T-helper 17 cell (primary cell): Measurements from ENCODE around the gene AQP11. TPM values are rescaled to one million over a fixed set of nuclear protein-coding genes. Genes with fewer than 3 reads are reported as not detected.

Experiments used
- ATAC-seq: fragments of 150-1000 bp; cut with Tn5 transposase; 2 replicates; pipeline ENCODE4 v1.10.0; 2021; ENCODE audit warnings: mild to moderate bottlenecking, moderate library complexity
- DNase-seq, 3 donors: peaks; one replicate each; pipeline versions ENCODE4 v3.0.0 to v3.0.0-alpha.2; 2020 to 2021
- H3K9me3 ChIP-seq: one replicate; pipeline ENCODE4 v1.7.0; 2013; ENCODE audit warnings: low read length, mild to moderate bottlenecking; ENCODE audit not compliant: control insufficient read depth, poor library complexity, severe bottlenecking
- H3K27ac Mint-ChIP-seq: one replicate; pipeline ENCODE4 v1.8.0; 2022; ENCODE audit warnings: mild to moderate bottlenecking, moderate library complexity, mixed read lengths
- H3K27me3 Mint-ChIP-seq: one replicate; pipeline ENCODE4 v1.8.0; 2022; ENCODE audit warnings: mixed read lengths
- H3K36me3 Mint-ChIP-seq: one replicate; pipeline ENCODE4 v1.8.0; 2022; ENCODE audit warnings: low read depth, mixed read lengths
- H3K4me1 Mint-ChIP-seq: one replicate; pipeline ENCODE4 v1.8.0; 2022; ENCODE audit warnings: mild to moderate bottlenecking, mixed read lengths
- H3K4me3 Mint-ChIP-seq: one replicate; pipeline ENCODE4 v1.8.0; 2022; ENCODE audit warnings: mild to moderate bottlenecking, moderate library complexity, mixed read lengths
- total RNA-seq, 4 donors: library from RNA in 2 of 4; stranded (reverse) in 2 of 4; gene quantifications; one replicate each; pipeline ENCODE4 v1.2.3 and lab custom pipeline; 2022 to 2026

Gene AQP11
- total RNA-seq, 2 donors from 2014 or later: 0.16 TPM; not detected in 1

DNA sequence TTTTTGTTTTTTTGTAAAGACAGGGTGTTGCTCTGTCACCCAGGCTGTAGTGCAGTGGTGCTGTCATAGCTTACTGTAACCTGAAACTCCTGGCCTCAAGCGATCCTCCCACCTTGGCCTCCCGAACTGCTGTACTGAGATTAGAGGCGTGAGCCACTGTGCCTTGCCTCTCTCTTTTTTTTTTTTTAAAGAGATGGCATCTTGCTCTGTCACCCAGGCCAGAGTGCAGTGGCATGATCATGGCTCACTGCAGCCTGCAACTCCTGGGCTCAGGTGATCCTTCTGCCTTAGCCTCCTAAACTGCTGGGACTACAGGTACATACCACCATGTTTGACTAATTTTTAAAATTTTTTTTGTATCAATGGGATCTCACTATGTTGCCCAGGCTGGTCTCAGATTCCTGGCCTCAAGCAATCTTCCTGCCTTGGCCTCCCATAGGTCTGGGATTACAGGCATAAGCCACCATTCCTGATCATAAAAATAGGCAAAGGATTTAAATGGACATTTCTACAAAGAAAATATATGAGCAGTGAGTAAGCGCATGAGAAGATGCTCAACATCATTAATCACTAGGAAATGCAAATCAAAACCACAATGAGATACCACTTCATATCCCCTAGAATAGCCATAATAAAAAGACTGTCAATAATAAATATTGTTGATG is 65.1 kb downstream of the AQP11 start:
- Mint-ChIP-seq H3K4me1 (peaks cover 2% of the 10 kb centered on the region), H3K4me3 (no peak overlapping the region), H3K27ac (no peak overlapping the region), H3K27me3 (peaks cover 6% of the 10 kb centered on the region), H3K36me3 (no peaks in the 10 kb centered on the region)
- no peaks in the 10 kb centered on the region for H3K9me3 ChIP-seq
- no peak for ATAC-seq
- DNase-seq: no peak

DNA sequence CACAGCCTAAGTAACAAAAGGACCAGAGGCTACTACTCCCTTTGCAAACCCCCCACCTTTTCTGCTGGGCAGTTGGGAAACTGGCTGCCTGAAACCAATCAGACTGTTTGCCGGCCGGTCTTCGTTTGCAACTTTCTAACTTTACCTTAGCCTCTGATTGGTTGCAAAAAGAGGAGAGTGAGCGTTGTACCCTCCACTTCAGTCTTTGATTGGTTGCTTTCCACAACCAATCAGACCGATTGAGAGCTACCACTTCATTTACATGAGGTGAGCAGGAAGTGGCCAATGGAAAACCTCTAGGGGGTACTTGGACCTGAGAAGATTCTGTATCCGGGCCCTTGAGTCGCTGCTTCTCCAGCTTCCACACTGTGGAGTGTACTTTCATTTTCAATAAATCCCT is 66.6 kb downstream of the AQP11 start:
- DNase-seq: no peak
- no peaks in the 10 kb centered on the region for H3K36me3 Mint-ChIP-seq
- H3K4me1 Mint-ChIP-seq: no peaks in the 10 kb centered on the region
- no peak overlapping the region for H3K27ac Mint-ChIP-seq
- H3K27me3 Mint-ChIP-seq: no peaks in the 10 kb centered on the region
- ATAC-seq: no peak
- H3K4me3 Mint-ChIP-seq: no peak overlapping the region
- H3K9me3 ChIP-seq: no peaks in the 10 kb centered on the region

DNA sequence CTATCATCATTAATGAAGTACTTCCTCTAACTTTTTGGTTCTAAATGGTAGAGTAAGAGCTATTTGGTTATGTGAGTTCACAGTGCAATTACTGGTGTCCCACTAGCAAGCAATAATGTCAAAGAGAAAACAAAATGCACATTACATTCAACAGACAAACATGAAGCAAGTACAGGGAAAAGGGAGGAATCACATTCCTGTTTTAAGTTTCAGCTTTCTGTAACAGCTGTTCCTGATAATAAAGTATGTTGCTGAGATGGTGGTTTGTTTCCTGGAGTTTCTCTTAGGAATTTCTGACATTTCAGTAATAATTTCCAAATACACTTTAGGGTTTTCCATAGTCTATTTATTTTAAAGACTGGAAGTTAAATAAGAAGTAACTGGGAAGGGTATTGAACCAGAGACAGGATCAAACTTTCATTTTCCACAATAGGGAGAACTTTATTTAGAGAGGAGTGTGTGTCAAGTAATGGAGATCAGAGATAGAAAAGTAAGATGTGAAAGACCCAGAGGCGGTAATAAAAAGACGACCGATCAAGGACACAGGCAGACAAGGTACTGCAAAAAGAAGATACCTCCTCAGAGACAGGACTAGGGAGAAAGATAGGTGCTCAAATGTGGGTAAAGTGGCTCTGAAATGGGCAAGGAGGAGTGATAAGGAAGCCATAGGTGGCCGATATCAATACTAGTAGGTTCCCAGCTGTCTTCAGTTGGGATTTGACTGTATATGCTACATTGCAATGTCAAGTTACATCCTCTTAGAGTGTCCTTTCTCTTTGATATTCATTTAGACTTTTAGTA is 68.7 kb downstream of the AQP11 start:
- DNase-seq: no peak
- H3K36me3 Mint-ChIP-seq: no peaks in the 10 kb centered on the region
- no peaks in the 10 kb centered on the region for H3K27me3 Mint-ChIP-seq
- H3K9me3 ChIP-seq: no peaks in the 10 kb centered on the region
- ATAC-seq: no peak
- H3K4me1 Mint-ChIP-seq: no peaks in the 10 kb centered on the region
- no peak overlapping the region for H3K4me3 Mint-ChIP-seq
- no peak overlapping the region for H3K27ac Mint-ChIP-seq

Other genes with a start within 250 kb of the AQP11 start
- gene PAK1, start 115.9 kb upstream of the AQP11 start, total RNA-seq: 10 to 100 TPM; 13.1 to 16.7 TPM
- gene CLNS1A, start 47.8 kb downstream of the AQP11 start, total RNA-seq: 10 to 100 TPM; 76.4 to 87.4 TPM
- gene RSF1, start 230.8 kb downstream of the AQP11 start, total RNA-seq: 10 to 100 TPM; 80.8 to 87.1 TPM
- gene AAMDC, start 231.2 kb downstream of the AQP11 start, total RNA-seq: 1 to 10 TPM; 2.7 to 5.2 TPM